ENCODE measurements around the gene CFAP299. TPM values are rescaled to one million over a fixed set of nuclear protein-coding genes. Genes with fewer than 3 reads are reported as not detected.
"Not testable (repeated sequence)": the region's sequence is repeated elsewhere in the genome, so short reads cannot be mapped to it uniquely, and the experiment has no call there.

The CFAP299 gene
- total and polyA plus RNA-seq, 2 donors (not counting 3 experiments of a cell fraction or from before 2014, with no cell fraction given) = not detected

GRCh38 chr4:80655662-80656061, 320.1 kb downstream of the CFAP299 start:
- no peak overlapping the region for H3K27ac ChIP-seq (ENCODE audit: insufficient read depth, low read depth, low read length)
- no peaks in the 10 kb centered on the region for H3K9me3 ChIP-seq (replicated peaks; ENCODE audit: control insufficient read depth, insufficient read depth, low read length)
- CTCF ChIA-PET = no interaction called here
- no peak overlapping the region for H3K9ac ChIP-seq (replicated peaks; ENCODE audit: extremely low read depth, insufficient read depth, low read length)
- H2AFZ ChIP-seq (ENCODE audit: low read depth, low read length) = no peak overlapping the region
- no peak for FAIRE-seq
- dilution Hi-C loops (cut with MboI; ENCODE audit: extremely low pct_ligation_motif_present, low sequenced_read_pairs) = no loop called here
- H3K4me3 ChIP-seq (replicated peaks in 1 of 3; ENCODE audit: insufficient read depth in 1 of 3, low read depth in 1 of 3, low read length in 3 of 3) = no peak overlapping the region
- H3K36me3 ChIP-seq (ENCODE audit: control insufficient read depth in 2 of 2, extremely low read depth in 1 of 2, insufficient read depth in 2 of 2, low read length in 2 of 2) = no peaks in the 10 kb centered on the region
- H3K4me1 ChIP-seq (ENCODE audit: control insufficient read depth, extremely low read depth, insufficient read depth, low read length) = no peaks in the 10 kb centered on the region
- no TSS peak for BruUV-seq (replicated peaks)
- H3K79me2 ChIP-seq (ENCODE audit: control insufficient read depth, insufficient read depth, low read length) = no peaks in the 10 kb centered on the region
- no peaks in the 10 kb centered on the region for H3K27me3 ChIP-seq (ENCODE audit: control insufficient read depth in 2 of 2, insufficient read depth in 2 of 2, low read length in 2 of 2)
- TF ChIP-seq MAX (IDR thresholded peaks at IDR 0.05; ENCODE audit: insufficient read depth, insufficient read length) = no peak
- TF ChIP-seq, protein P1, sequence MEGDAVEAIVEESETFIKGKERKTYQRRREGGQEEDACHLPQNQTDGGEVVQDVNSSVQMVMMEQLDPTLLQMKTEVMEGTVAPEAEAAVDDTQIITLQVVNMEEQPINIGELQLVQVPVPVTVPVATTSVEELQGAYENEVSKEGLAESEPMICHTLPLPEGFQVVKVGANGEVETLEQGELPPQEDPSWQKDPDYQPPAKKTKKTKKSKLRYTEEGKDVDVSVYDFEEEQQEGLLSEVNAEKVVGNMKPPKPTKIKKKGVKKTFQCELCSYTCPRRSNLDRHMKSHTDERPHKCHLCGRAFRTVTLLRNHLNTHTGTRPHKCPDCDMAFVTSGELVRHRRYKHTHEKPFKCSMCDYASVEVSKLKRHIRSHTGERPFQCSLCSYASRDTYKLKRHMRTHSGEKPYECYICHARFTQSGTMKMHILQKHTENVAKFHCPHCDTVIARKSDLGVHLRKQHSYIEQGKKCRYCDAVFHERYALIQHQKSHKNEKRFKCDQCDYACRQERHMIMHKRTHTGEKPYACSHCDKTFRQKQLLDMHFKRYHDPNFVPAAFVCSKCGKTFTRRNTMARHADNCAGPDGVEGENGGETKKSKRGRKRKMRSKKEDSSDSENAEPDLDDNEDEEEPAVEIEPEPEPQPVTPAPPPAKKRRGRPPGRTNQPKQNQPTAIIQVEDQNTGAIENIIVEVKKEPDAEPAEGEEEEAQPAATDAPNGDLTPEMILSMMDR (IDR thresholded peaks at IDR 0.05; ENCODE audit: extremely low read depth in 1 of 2, insufficient read depth in 1 of 2, low read depth in 1 of 2, low read length in 2 of 2) = no peak
- no peak for TF ChIP-seq FOS (IDR thresholded peaks at IDR 0.05; ENCODE audit: borderline replicate concordance, insufficient read depth, low read length)
- no peak for TF ChIP-seq GATA2 (IDR thresholded peaks at IDR 0.05; ENCODE audit: insufficient read depth, insufficient read length, low read depth, low read length)
- TF ChIP-seq JUN (IDR thresholded peaks at IDR 0.05; ENCODE audit: borderline replicate concordance, insufficient read depth, insufficient read length, low read depth) = no peak
- no peak for TF ChIP-seq POLR2A (IDR thresholded peaks at IDR 0.05; ENCODE audit: low read depth, low read length)
- TF ChIP-seq POLR2AphosphoS5 (IDR thresholded peaks at IDR 0.05; ENCODE audit: insufficient read depth, low read depth, low read length) = no peak
- TF ChIP-seq MYC (IDR thresholded peaks at IDR 0.05; ENCODE audit: low read depth, low read length) = no peak
- H4K20me1 ChIP-seq (replicated peaks; ENCODE audit: control insufficient read depth, extremely low read depth, insufficient read depth, low read length) = no peaks in the 10 kb centered on the region
- H3K4me2 ChIP-seq (ENCODE audit: insufficient read depth, low read length) = no peak overlapping the region
- POLR2A ChIA-PET = no interaction called here
- intact Hi-C loops (cut with micrococcal nuclease) = no loop called here
- DNase-seq (ENCODE audit: low read depth, low spot score) = no peak
- H3K9me1 ChIP-seq (replicated peaks; ENCODE audit: control insufficient read depth, extremely low read depth, insufficient read depth, low read length) = no peaks in the 10 kb centered on the region

GRCh38 chr4:80670118-80670517, 334.6 kb downstream of the CFAP299 start:
- H3K79me2 ChIP-seq (ENCODE audit: control insufficient read depth, insufficient read depth, low read length); H3K9me1 ChIP-seq (replicated peaks; ENCODE audit: control insufficient read depth, extremely low read depth, insufficient read depth, low read length); CTCF ChIA-PET; H3K9me3 ChIP-seq (replicated peaks; ENCODE audit: control insufficient read depth, insufficient read depth, low read length); H3K4me2 ChIP-seq (ENCODE audit: insufficient read depth, low read length); H3K36me3 ChIP-seq (ENCODE audit: control insufficient read depth in 2 of 2, extremely low read depth in 1 of 2, insufficient read depth in 2 of 2, low read length in 2 of 2); H3K4me1 ChIP-seq (ENCODE audit: control insufficient read depth, extremely low read depth, insufficient read depth, low read length); DNase-seq (ENCODE audit: low read depth, low spot score); H4K20me1 ChIP-seq (replicated peaks; ENCODE audit: control insufficient read depth, extremely low read depth, insufficient read depth, low read length); H3K27me3 ChIP-seq (ENCODE audit: control insufficient read depth in 2 of 2, insufficient read depth in 2 of 2, low read length in 2 of 2); intact Hi-C loops (cut with micrococcal nuclease); FAIRE-seq; dilution Hi-C loops (cut with MboI; ENCODE audit: extremely low pct_ligation_motif_present, low sequenced_read_pairs); H3K4me3 ChIP-seq (replicated peaks in 1 of 3; ENCODE audit: insufficient read depth in 1 of 3, low read depth in 1 of 3, low read length in 3 of 3); POLR2A ChIA-PET; BruUV-seq (replicated peaks); H2AFZ ChIP-seq (ENCODE audit: low read depth, low read length); H3K27ac ChIP-seq (ENCODE audit: insufficient read depth, low read depth, low read length); H3K9ac ChIP-seq (replicated peaks; ENCODE audit: extremely low read depth, insufficient read depth, low read length): not testable (repeated sequence)

Measured in endothelial cell of umbilical vein (primary cell).